Measurements from ENCODE around the gene IFTAP. TPM values are rescaled to one million over a fixed set of nuclear protein-coding genes. Genes with fewer than 3 reads are reported as not detected.

Gene IFTAP
- total RNA-seq, 1 experiment from 2014 or later, result 25.3 TPM

- Histone ChIP-seq H3K36me3 (ENCODE audit: insufficient read depth, low read length, poor library complexity, severe bottlenecking) (no peaks in the 10 kb centered on the region), H3K4me1 (ENCODE audit: insufficient read depth, low read length, poor library complexity, severe bottlenecking) (no peaks in the 10 kb centered on the region), H3K4me3 (ENCODE audit: low read depth, low read length, poor library complexity, severe bottlenecking) (no peak overlapping the region), H3K9me3 (ENCODE audit: low read depth, low read length, poor library complexity, severe bottlenecking) (no peaks in the 10 kb centered on the region), H3K27ac (ENCODE audit: low read depth, low read length, poor library complexity, severe bottlenecking) (no peak overlapping the region), H3K27me3 (replicated peaks; ENCODE audit: insufficient read depth, low read depth, low read length, poor library complexity) (no peaks in the 10 kb centered on the region)
- BruUV-seq (replicated peaks), result no TSS peak
- DNase-seq (ENCODE audit: low spot score), result no peak
- ChIA-PET CTCF (no interaction called here), POLR2A (ENCODE audit: low non-redundant PET) (interaction anchor here (0.5 kb wide), 1 partner anchor 37 kb away, joined by 3 read pairs; no protein-coding TSS in a partner anchor)
- intact Hi-C loops (cut with micrococcal nuclease; ENCODE audit: unreplicated experiment), result no loop called here
- TF ChIP-seq EZH2 (IDR thresholded peaks at IDR 0.05; ENCODE audit: borderline replicate concordance, low read depth, low read length, poor library complexity, severe bottlenecking) (no peak), CTCF (conservative IDR thresholded peaks at IDR 0.05; ENCODE audit: low read depth, low read length) (no peak)
These were observed 33.2 kb downstream of the IFTAP start for GRCh38 chr11:36627471-36627870.

GRCh38 chr11:36628141-36628540, 33.8 kb downstream of the IFTAP start:
- POLR2A ChIA-PET (ENCODE audit: low non-redundant PET), result no interaction called here
- DNase-seq (ENCODE audit: low spot score), result no peak
- Histone ChIP-seq H3K4me1 (ENCODE audit: insufficient read depth, low read length, poor library complexity, severe bottlenecking) (no peaks in the 10 kb centered on the region), H3K36me3 (ENCODE audit: insufficient read depth, low read length, poor library complexity, severe bottlenecking) (no peaks in the 10 kb centered on the region), H3K4me3 (ENCODE audit: low read depth, low read length, poor library complexity, severe bottlenecking) (no peak overlapping the region), H3K27me3 (replicated peaks; ENCODE audit: insufficient read depth, low read depth, low read length, poor library complexity) (no peaks in the 10 kb centered on the region), H3K9me3 (ENCODE audit: low read depth, low read length, poor library complexity, severe bottlenecking) (no peaks in the 10 kb centered on the region), H3K27ac (ENCODE audit: low read depth, low read length, poor library complexity, severe bottlenecking) (no peak overlapping the region)
- CTCF ChIA-PET, result no interaction called here
- TF ChIP-seq EZH2 (IDR thresholded peaks at IDR 0.05; ENCODE audit: borderline replicate concordance, low read depth, low read length, poor library complexity, severe bottlenecking) (no peak), CTCF (conservative IDR thresholded peaks at IDR 0.05; ENCODE audit: low read depth, low read length) (no peak)
- intact Hi-C loops (cut with micrococcal nuclease; ENCODE audit: unreplicated experiment), result no loop called here
- BruUV-seq (replicated peaks), result no TSS peak

GRCh38 chr11:36628765-36629244, 34.5 kb downstream of the IFTAP start:
- BruUV-seq (replicated peaks), result no TSS peak
- Histone ChIP-seq H3K4me3 (ENCODE audit: low read depth, low read length, poor library complexity, severe bottlenecking) (no peak overlapping the region), H3K27me3 (replicated peaks; ENCODE audit: insufficient read depth, low read depth, low read length, poor library complexity) (no peaks in the 10 kb centered on the region), H3K4me1 (ENCODE audit: insufficient read depth, low read length, poor library complexity, severe bottlenecking) (no peaks in the 10 kb centered on the region), H3K36me3 (ENCODE audit: insufficient read depth, low read length, poor library complexity, severe bottlenecking) (no peaks in the 10 kb centered on the region), H3K9me3 (ENCODE audit: low read depth, low read length, poor library complexity, severe bottlenecking) (no peaks in the 10 kb centered on the region), H3K27ac (ENCODE audit: low read depth, low read length, poor library complexity, severe bottlenecking) (no peak overlapping the region)
- TF ChIP-seq EZH2 (IDR thresholded peaks at IDR 0.05; ENCODE audit: borderline replicate concordance, low read depth, low read length, poor library complexity, severe bottlenecking) (no peak), CTCF (conservative IDR thresholded peaks at IDR 0.05; ENCODE audit: low read depth, low read length) (no peak)
- intact Hi-C loops (cut with micrococcal nuclease; ENCODE audit: unreplicated experiment), result no loop called here
- ChIA-PET POLR2A (ENCODE audit: low non-redundant PET) (no interaction called here), CTCF (no interaction called here)
- DNase-seq (ENCODE audit: low spot score), result no peak
